ENCODE data around the gene FIBIN.

DNA sequence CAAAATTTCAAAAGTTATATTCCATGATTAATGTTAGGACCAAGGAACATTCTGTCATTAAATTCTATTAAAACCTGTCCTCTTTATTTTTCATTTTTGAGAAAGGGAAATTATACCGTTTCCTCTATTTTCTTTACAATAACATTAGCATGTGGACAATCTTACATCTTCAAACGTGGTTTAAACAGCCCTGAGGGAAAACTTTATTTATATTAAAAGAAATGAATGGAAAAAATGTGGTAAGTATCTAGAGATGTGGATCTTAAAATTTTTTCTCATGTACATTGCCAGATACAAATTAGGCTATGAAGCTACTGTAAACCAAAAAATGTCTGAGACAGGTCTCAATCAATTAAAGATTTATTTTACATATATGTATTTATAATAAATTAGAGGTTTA is 18.9 kb upstream of the FIBIN start:
- TF ChIP-seq, protein P1, sequence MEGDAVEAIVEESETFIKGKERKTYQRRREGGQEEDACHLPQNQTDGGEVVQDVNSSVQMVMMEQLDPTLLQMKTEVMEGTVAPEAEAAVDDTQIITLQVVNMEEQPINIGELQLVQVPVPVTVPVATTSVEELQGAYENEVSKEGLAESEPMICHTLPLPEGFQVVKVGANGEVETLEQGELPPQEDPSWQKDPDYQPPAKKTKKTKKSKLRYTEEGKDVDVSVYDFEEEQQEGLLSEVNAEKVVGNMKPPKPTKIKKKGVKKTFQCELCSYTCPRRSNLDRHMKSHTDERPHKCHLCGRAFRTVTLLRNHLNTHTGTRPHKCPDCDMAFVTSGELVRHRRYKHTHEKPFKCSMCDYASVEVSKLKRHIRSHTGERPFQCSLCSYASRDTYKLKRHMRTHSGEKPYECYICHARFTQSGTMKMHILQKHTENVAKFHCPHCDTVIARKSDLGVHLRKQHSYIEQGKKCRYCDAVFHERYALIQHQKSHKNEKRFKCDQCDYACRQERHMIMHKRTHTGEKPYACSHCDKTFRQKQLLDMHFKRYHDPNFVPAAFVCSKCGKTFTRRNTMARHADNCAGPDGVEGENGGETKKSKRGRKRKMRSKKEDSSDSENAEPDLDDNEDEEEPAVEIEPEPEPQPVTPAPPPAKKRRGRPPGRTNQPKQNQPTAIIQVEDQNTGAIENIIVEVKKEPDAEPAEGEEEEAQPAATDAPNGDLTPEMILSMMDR (IDR thresholded peaks at IDR 0.05; ENCODE audit: insufficient read depth, low read depth, low read length): no peak
- no peak for TF ChIP-seq EZH2 (IDR thresholded peaks at IDR 0.05; ENCODE audit: insufficient read depth, low read length)

Measured in astrocyte (in vitro differentiated cells and primary cell).